NT2/D1 (cell line): ENCODE results near the gene ARL15.

Experiments used
- SUZ12 ChIP-seq: IDR thresholded peaks from 2 replicates; pipeline ENCODE4 v1.6.1; 2011; ENCODE audit not compliant: insufficient read length, insufficient read depth; ENCODE audit errors: extremely low read depth
- YY1 ChIP-seq: IDR thresholded peaks from 2 replicates; pipeline ENCODE4 v1.6.1; 2011; ENCODE audit not compliant: insufficient read length, insufficient read depth
- ZNF274 ChIP-seq: IDR thresholded peaks from 2 replicates; pipeline ENCODE4 v1.6.1; 2011; ENCODE audit warnings: mild to moderate bottlenecking, low read depth, low read length

DNA sequence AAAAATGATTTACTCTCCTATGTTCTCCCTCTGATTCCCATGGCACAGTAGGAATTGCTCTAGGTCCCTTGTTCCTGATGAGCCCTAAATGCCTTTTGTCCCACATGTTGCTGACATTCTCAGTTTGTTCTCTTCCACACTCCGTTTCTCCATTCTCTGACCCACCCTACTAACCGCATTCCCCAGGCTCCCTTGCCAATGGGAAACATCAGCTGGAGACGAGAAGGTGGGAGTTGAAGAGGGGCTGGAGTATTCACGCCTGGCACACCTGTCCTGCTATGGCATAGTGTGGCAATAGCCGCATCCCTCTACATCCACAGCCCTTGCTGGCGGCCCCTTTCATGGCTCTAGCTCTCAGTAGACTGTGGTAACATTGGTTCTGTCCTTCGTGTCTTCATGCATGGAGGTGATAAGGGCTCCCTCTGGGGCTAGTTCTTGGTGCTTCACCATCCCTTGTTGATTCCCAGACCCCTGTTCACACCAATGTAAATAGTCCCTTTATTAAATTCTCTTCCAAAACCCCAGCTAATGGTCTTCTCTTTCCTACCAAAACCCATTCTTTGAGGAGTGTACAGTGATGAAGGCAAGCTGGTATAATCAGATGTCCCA lies 16.4 kb upstream of the ARL15 start:
- no peak for TF ChIP-seq YY1
- no peak for TF ChIP-seq ZNF274
- no peak for TF ChIP-seq SUZ12
